Fibroblast of skin of scalp (primary cell): ENCODE results near the gene TOMM40L.

Experiments used
- DNase-seq: peaks from one replicate; pipeline ENCODE4 v3.0.0-alpha.2; 2013

Gene TOMM40L

DNA sequence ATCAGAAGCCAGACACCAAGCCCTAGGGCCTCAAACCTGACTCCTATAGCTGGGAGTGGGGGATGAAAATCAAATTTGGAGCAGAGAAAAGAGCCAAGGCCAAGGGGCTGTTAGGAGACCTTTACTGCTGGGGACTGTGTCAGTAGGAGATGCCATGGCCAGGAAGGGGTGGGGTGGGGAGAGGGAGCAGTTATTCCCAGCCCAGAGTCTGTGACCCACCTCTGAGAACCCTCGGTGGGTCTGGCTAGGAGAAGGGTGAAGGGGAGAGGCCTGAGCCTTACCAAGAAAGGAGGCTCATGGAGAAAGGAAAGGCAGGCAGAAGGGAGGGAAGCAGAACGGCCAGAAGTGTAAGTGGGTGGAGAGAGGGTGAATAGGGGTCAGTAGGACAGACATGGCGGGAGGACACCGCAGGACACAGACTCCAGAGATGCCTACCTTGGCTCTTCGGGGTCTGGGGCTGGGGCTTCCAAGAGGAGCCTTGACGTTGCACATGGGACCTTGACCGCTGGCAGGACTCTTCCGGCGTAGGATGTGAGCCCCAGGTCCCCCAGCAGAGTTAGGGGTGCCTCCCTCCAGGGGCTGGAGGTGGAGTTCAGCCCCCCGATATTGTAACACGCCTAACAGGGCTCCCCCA lies 28.2 kb upstream of the TOMM40L start:
- no peak for DNase-seq

DNA sequence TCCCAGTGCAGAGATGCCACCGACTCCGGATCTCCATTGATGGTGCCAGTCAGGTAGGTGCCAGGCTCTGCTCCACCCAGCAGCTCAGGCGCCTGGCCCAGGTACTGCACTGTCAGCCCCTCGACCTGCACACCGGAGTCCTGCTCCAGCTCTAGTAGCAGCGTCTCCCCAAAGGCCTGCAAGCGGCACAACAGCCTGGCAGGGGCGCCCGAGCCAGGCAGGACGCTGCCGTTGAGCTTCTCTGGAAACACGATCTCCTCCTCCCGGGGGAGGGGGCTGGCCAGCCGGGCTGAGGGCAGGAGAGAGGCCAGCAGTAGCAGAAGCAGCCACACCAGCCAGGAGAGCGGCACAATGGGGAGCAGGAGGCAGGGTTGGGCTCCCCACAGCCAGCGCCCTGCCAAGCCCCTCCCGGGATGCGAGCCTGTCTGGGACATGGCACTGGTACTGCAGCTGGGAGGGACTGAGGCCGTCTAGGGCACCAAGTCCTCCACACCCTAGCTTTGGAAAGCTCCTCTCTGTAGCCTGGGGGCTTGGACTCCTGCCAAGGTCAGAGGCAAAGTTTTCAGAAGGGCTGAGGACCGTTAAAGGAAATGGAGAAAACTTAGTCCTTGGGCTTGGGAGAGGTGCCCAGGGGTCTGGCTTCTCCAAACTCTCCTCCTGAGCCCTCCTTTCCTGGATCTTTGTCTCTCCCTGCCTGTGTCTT lies 27.5 kb upstream of the TOMM40L start:
- DNase-seq: peak; percentile 47

DNA sequence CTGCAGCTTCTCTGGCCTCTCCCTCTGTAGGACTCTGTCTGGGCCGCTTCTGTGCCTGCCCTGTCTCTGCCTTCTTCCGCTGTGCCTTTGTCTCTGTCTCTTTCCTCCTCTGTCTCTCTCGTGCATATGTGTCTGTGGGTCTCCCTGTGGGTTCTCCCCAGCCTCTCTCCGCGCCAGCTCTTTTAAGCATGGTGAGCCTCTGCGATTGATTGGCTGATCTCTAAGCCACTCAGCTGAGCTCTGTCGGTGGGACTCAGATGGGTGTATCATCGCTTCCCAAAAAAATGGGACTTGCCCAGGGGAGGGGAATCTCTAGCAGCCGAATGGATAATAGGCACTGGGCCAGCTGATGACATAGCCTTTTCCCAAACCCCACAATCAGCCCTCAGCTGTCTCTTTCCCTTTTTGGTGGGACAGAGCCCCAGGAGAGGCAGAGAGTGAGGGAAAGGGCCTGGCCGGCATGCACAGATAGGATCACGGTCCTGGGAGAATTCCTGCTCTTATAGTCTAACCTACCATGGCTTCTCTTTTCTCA lies 26.9 kb upstream of the TOMM40L start, which contains the start of gene ADAMTS4:
Gene ADAMTS4, minus strand, starts transcription at position 158 of the 535 bp plus-strand sequence. CDS start 427 bp downstream, outside the sequence.
- DNase-seq: peak; percentile 99

DNA sequence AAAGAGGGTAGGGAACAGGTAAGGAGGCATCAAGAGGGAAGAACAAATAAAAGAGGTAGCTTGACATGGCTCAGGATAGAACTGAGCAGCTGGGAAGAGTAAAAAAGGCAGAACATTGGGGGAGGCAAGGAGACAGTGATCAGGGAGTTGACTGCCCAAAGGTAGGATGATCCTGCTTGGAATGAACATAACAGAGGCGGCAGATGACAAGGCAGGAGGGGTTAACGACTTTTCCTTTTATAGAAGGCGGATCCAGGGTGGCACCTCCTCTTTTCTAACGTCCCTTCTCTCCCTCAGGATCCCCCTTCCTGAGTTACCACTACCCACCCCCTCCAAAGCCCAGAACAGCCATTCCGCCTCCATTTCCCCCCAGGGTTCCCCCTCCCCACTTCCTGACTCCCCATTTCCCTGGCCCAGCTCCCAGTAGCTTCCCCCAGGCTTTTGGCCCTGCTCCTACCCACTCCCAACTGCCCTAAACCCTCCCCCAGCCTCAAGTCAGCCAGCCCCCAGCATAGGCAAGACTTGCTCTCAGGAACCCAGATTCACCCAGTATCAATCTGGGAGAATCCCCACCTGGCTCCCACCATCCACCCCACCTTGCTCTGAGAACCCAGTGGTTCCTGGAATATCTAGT lies 26.2 kb upstream of the TOMM40L start:
- DNase-seq: peak; percentile 21

DNA sequence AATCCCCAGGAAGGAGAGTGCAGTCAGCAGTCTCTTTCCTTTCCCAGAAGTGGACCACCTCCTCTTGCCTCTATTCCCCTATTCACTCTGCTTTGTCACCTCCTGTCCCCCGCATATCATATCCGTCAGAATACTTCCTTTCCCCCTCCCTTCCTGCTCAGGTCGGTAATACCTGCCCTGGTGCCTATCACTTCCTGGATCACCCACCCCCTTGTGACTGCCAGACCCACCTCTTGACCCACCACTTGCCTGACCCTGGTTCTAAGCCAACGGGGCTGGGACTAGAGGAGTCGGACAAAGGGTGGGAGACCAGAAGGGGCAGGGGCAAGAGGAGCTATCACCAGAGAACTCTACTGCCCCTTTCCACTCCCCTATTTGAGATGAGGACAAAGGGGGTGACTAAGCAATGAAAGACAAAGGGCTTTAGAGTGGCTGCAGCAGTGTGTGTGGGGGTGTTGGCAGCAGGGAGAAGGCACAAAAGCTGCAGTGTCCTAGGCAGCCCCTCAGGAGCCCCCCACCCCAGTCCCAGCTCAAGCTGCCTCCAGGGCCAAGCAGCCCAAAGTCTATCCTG lies 25.4 kb upstream of the TOMM40L start:
- no peak for DNase-seq

DNA sequence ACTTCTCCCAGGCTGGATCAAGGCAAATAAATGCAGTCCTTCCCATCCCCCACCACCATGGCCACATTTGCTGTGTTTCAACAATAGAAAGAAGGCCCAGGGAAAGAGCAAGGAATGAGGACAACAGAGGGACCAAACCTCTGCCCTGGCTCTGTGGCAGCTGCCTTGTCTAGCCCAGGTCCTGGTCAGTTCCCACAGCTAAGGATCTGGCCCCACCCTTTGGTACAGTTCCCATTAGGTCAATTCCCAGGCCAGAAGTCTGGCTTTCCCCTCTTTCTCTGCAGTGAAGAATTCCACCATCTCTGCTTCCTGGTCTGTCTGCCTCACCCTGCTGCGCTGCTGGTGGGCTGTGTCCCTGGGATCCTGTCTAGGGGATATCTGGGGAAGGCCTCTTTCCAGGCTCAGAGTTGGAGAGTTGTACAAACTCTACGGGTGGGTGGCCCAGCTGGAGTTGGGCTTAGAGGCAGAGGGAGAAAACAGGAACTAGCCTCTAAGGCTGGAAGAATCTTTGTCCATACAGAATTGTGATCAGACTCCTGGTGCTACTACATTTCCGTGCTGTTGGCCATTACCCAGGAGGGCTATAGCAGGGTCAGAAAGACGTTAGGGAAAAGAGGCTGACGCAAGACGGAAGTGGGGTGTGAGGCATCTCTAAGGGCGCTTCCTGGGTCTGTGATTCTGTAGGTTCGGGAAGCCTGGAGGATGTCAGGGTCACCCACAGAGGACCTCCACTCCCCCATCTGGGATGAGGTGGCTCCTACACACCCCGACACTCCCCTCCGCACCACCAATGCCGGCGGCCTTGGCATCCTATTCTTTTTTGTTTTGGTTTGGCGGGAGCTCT lies 24.6 kb upstream of the TOMM40L start:
- DNase-seq: peak; percentile 47

DNA sequence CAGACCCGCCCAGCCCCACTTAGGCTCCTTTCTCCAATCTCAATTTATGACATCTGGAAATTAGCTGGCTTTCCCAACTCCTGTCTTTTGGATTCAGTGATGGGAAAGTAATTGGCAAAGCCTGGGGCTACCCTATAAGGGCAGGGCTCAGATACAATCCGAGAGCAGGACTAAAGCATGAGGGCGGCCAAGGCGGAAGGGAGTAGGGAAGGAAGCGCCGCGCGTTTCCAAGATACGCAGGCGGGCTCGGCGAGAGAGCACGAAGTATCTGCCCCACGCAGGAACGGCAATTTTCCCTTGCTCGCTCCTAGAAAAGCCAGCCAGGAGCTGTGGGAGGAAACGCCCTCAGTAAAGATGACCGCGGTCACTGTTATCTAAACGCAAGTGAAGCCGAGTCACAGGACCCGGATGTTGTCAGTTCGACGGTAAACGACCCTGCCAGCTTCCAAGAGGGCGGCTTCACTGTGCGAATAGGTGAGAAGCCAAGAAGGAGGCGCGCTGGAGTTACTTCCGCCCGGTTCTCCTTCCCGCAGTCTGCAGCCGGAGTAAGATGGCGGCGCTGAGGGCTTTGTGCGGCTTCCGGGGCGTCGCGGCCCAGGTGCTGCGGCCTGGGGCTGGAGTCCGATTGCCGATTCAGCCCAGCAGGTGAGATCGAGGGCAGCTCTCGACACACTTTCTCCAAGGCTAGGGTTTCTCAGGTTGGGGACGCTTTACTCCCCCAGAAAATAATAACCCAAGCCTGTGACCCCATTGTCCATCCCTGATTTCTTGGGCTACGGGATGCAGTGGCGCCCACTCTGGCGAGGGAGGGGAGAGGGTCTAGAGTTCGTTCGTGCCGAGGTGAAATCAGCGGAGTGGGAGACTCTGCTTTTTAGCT lies 23.8 kb upstream of the TOMM40L start, which contains the start of gene NDUFS2:
Gene NDUFS2, plus strand, starts transcription at position 532 of the 877 bp plus-strand sequence. Its CDS starts 19 bp downstream, at position 551.
- peak; percentile 99 for DNase-seq

DNA sequence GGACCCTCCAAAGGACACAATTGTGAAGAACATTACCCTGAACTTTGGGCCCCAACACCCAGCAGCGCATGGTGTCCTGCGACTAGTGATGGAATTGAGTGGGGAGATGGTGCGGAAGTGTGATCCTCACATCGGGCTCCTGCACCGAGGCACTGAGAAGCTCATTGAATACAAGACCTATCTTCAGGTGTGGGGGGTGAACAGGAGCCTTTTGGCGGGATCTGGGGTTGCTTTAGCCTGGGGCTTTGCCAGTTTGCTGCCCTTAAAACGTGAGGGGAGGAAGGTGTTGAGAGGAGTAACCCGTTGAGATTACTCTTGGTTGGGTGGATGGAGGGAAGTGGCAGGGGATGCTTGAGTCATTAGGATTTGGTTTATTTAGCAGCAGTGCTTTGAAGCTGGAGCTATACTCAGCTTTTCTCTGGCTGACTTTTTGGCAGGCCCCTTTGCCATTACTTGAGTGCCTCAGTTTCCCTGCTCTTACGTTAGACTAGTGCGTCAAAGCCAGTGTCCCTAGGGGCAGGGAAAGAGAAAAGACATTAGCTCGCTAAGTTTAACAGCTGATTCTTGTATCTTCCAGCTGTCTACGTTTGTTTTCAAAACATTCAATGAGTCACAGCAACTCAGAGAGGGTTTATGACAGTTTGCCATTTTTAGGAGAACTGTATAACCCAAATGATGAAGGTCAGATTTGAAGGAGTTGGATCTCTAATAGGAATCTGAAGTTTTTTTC lies 19.3 kb upstream of the TOMM40L start:
- DNase-seq: no peak

DNA sequence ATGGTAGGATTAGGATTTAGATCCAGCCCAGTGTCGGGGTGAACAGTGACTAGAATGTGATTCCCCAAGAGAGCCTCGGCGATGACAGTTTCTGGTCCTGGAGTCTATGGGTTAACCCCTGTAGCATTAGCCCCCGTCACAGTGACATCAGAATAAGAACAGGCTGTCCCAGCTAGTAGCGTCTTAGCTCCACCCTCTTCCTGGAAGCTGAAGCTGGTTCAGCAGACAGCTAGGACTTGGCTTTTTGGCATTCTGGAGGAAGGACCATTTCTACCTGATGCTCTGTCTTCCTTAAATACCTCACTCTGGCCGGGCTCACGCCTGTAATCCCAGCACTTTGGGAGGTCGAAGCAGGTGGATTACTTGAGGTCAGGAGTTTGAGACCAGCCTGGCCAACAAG lies 18.7 kb upstream of the TOMM40L start:
- no peak for DNase-seq

DNA sequence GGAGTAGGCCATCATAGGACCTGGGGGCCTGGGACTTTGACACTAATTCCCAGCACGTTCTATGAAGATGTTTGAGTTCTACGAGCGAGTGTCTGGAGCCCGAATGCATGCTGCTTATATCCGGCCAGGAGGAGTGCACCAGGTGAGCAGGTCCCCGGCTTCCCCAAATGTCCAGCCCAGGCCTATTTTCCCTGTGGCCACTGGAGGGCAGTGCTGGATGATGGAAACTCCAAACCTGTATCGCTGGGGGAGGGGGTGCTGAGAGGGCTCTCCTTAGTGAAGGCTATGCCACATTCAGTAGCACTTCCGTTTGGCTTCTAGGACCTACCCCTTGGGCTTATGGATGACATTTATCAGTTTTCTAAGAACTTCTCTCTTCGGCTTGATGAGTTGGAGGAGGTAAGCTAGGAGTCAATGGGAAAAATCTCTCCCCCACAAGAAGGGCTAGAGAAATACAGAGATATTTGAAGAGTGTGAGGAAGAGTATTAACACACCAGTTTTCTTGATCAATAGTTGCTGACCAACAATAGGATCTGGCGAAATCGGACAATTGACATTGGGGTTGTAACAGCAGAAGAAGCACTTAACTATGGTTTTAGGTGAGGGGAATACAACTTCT lies 16.0 kb upstream of the TOMM40L start:
- peak; percentile 73 for DNase-seq

DNA sequence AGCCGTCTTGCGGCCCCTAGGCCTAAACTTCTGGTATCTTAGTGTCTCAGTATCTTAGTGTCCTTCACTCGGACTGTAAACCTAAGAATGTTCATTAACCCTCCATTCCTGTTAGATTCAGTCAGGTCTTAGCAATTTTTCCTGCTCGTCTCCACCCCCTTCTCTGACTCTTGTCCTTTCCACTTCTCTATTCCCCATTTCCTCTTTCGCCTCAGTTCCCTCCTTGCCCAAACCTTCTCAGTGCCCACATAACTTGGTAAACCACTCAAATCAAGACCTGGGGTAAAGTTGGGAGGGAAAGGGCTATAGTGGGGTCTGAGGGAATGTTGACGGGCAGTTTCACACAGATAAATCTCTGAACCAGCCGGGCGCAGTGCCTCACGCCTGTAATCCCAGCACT lies 11.5 kb upstream of the TOMM40L start:
- no peak for DNase-seq

DNA sequence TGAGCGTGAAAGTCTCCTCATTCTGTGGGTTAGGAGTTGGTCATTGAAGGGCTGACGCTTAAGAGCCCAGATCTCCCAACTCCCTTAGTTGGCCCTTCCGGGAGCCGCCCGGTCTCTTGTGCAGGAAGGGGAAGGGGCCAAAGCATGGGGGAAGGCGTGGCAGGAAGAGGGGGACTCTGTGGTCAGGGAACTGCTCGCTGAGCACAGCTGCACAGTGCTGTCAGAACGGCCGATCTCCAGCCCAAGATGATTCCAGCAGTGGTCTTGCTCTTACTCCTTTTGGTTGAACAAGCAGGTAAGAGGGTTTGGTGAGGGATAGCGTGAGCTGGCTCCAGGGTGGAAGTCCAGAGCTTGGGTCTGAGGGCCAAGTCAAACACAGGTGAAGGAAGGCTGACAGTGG lies 10.8 kb upstream of the TOMM40L start, which contains the start of gene FCER1G:
Gene FCER1G, plus strand, starts transcription at position 220 of the 400 bp plus-strand sequence. Its CDS starts 27 bp downstream, at position 247.
- DNase-seq: no peak

DNA sequence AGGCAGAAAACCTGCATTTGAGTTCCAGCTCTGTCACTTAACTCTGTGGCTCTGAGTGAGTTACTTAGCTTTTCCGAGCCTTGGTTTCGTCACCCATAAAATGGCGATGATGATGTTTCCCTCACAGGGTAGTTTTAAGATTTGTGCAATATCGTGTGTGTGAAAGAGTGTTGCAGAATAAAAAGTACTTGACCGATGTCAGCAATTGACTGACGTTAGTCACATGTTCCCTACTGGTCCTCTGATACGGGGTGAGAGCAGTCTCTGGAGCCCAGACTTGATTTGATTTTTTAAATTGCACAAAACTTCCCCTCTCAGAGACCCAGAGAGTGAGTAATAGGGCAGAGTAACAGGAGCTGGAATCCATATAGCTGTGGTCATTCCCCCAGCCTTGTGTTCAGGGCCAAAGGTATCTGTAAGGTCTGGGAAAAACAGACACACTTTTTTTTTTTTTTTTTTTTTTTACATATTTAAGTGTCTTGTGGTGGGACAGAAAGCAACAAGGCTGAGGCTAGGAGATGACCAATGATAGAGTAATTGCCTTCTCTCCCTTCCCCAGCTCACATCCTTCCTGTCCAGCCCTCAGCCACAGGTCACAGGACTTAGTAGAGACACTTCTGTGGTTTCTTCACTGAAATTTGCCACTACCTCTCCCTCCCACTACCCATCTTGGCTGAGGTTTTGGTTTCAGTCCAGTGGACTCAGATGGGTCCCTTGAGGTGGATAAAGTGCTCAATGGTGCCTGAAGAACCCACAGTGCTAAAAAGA lies 8.7 kb upstream of the TOMM40L start:
- peak; percentile 47 for DNase-seq

DNA sequence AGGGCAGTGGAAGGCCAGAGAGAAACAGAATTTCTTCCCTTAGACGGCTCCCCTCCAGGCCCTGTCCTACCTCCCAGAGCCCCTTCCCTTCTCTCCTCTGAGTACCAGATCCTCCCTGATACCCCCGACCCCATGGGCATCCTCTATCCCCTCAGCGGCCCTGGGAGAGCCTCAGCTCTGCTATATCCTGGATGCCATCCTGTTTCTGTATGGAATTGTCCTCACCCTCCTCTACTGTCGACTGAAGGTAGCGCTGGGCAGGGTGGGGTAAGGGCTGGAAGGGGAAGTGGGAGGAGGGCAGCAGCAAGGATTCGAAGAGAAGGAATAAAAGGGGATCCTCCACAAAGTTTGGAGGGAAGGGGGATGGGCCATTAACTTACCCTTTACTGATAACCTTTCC lies 8.0 kb upstream of the TOMM40L start:
- DNase-seq: no peak

DNA sequence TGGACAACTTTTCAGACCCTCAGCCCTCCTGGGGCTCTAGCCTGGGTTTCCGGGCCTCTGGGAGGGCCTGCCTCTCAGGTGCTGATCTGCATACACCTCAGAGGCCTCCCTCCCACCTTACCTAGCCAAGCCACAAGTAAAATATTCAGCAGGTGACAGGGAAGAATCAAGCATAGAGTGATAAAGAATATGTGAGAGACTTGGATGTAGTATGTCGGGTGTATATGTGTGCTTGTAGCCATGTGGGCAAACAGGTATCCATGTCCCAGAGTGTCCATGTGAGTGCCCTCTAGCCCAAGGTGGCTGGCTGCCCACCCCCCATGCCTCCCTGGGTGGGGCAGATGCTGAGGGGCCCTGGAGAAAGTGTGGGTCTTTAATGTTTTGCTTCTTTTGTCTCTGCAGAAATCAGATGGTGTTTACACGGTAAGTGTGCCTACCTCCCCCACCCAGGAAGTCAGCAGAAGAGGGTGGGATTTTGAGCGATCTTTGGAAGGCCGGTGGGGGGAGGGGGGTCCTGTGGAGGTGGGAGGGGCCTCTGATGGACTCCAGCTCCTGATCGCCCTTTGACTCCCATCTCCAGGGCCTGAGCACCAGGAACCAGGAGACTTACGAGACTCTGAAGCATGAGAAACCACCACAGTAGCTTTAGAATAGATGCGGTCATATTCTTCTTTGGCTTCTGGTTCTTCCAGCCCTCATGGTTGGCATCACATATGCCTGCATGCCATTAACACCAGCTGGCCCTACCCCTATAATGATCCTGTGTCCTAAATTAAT lies 7.4 kb upstream of the TOMM40L start:
- DNase-seq: no peak

DNA sequence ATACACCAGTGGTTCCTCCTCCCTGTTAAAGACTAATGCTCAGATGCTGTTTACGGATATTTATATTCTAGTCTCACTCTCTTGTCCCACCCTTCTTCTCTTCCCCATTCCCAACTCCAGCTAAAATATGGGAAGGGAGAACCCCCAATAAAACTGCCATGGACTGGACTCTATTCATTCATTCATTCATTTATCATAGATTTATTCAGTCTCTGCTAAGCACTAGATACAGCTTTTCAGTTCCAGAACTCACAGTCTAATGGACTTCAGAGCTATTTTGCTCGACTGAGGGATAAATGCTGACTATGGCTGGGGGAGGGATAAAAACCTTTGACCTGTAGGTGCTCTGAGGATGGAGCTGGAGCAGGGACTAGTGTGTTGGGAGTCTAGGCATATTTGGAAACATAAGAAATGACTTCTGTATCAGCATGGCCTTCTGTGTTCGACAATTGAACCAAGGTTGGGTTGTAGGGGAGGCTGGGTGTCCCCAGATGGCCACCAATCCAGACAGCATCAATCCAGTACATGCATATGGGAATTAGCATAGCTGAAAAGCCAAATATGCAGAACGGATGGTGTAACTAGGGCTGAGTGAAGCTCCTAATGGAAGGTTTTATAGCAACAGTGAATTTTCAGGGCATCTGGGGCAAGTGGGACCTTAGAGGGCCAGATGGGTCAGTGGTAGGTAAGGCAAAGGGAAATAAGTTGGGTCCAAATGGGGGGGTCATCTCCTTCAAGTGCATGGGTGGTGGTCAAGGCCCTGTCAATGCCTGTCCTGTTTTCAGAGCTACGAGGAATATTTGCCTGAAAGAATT lies 6.6 kb upstream of the TOMM40L start:
- no peak for DNase-seq

DNA sequence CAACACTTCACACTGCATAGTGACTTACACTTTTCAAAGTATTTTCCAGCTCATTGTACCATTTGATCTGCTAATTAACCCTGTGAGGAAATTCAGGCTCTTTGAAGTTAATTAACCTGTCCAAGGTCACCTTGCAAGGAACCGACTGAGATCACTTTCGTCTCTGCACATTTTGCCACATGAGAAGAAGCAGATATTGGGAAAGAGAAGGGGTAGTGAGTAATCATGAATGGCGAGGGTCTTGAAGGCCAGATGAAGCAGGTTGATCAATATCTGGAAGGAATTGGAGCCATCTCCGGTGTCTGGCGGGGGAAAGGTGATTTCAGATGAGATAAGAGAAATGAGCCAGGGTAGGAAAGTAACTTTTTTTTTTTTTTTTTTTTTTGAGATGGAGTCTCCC lies 5.9 kb upstream of the TOMM40L start:
- DNase-seq: no peak
